Gastrocnemius medialis (tissue), 4 donors: ENCODE measurements around the gene AGRN.

Experiments
- POLR2A ChIP-seq, 2 donors: fragments of 450-650 bp; IDR thresholded peaks; one replicate each; pipeline ENCODE4 v1.6.1; 2017; ENCODE audit warnings: antibody characterized with exemption in 2 of 2, mild to moderate bottlenecking in 2 of 2, moderate library complexity in 2 of 2
- TF ChIP-seq, protein P1 (sequence below), 5 experiments: fragments of 450-650 bp in 3 of 5; fragments of 200-600 bp in 2 of 5; sonication (generic) in 2 of 5; IDR thresholded peaks in 4 of 5; conservative IDR thresholded peaks in 1 of 5; 1 replicate in 4 of 5; 2 replicates in 1 of 5; pipeline ENCODE4 v1.5.1; 2016 to 2019; ENCODE audit warnings: antibody characterized with exemption in 5 of 5, mild to moderate bottlenecking in 3 of 5, moderate library complexity in 3 of 5

DNA sequence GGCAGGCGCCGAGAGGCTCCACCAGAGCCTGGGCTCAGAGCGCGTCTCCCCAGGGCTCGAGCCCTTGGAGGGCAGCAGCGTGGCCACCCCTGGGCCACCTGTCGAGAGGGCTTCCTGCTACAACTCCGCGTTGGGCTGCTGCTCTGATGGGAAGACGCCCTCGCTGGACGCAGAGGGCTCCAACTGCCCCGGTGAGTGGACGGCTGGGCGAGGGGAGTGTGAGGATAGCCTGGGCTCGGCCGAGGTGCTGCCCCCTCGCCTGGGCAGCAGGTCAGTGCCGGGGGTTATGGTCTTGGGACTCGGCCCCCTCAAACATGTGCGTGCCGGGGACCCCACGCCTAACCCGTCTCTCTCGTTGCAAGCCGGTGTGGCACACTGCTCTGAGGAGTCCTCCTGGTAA is 26.8 kb downstream of the AGRN start:
- no peak for TF ChIP-seq POLR2A (IDR thresholded peaks at IDR 0.05)
- TF ChIP-seq, protein P1, sequence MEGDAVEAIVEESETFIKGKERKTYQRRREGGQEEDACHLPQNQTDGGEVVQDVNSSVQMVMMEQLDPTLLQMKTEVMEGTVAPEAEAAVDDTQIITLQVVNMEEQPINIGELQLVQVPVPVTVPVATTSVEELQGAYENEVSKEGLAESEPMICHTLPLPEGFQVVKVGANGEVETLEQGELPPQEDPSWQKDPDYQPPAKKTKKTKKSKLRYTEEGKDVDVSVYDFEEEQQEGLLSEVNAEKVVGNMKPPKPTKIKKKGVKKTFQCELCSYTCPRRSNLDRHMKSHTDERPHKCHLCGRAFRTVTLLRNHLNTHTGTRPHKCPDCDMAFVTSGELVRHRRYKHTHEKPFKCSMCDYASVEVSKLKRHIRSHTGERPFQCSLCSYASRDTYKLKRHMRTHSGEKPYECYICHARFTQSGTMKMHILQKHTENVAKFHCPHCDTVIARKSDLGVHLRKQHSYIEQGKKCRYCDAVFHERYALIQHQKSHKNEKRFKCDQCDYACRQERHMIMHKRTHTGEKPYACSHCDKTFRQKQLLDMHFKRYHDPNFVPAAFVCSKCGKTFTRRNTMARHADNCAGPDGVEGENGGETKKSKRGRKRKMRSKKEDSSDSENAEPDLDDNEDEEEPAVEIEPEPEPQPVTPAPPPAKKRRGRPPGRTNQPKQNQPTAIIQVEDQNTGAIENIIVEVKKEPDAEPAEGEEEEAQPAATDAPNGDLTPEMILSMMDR (IDR thresholded peaks at IDR 0.05 in 4 of 5, conservative IDR thresholded peaks at IDR 0.05 in 1 of 5) = no peak
